Mucosa of rectum (tissue), 2 donors: Measurements from ENCODE around the gene MNAT1.
"Not testable (repeated sequence)": the region's sequence is repeated elsewhere in the genome, so short reads cannot be mapped to it uniquely, and the experiment has no call there.

ENCODE experiments used
- H3K27ac ChIP-seq, 2 donors: one replicate each; pipeline ENCODE4 v1.7.0; 2013; ENCODE audit warnings: inconsistent platforms in 2 of 2, low read depth in 2 of 2, low read length in 2 of 2
- H3K27me3 ChIP-seq, 2 donors: one replicate each; pipeline ENCODE4 v1.7.0; 2013; ENCODE audit warnings: low read length in 2 of 2; ENCODE audit not compliant: control insufficient read depth in 2 of 2, insufficient read depth in 2 of 2
- H3K36me3 ChIP-seq, 2 donors: one replicate each; pipeline ENCODE4 v1.7.0; 2013; ENCODE audit warnings: low read length in 2 of 2; ENCODE audit not compliant: control insufficient read depth in 2 of 2, insufficient read depth in 2 of 2
- H3K4me1 ChIP-seq, 2 donors: one replicate each; pipeline ENCODE4 v1.7.0; 2013; ENCODE audit warnings: low read length in 2 of 2, mild to moderate bottlenecking in 1 of 2; ENCODE audit not compliant: control insufficient read depth in 2 of 2, insufficient read depth in 2 of 2
- H3K4me3 ChIP-seq, 2 donors: one replicate each; pipeline ENCODE4 v1.7.0; 2013; ENCODE audit warnings: low read length in 2 of 2
- H3K9ac ChIP-seq, 2 donors: one replicate each; pipeline ENCODE4 v1.7.0; 2013; ENCODE audit warnings: low read length in 2 of 2, low read depth in 1 of 2, mild to moderate bottlenecking in 1 of 2
- H3K9me3 ChIP-seq, 2 donors: one replicate each; pipeline ENCODE4 v1.7.0; 2013; ENCODE audit warnings: low read length in 2 of 2; ENCODE audit not compliant: control insufficient read depth in 2 of 2
- donor health status: healthy.
- donor health status: Normal muscosa, but diverticular disease.

The MNAT1 gene

GRCh38 chr14:60771117-60771516 is 36.6 kb downstream of the MNAT1 start:
- no peaks in the 10 kb centered on the region for H3K27me3 ChIP-seq
- H3K4me3 ChIP-seq = no peak overlapping the region

GRCh38 chr14:60773558-60773957 is 39.0 kb downstream of the MNAT1 start:
- no peak overlapping the region for H3K4me3 ChIP-seq
- H3K27me3 ChIP-seq = no peaks in the 10 kb centered on the region
- no peaks in the 10 kb centered on the region for H3K36me3 ChIP-seq
- H3K9me3 ChIP-seq = no peaks in the 10 kb centered on the region
- H3K4me1 ChIP-seq = no peaks in the 10 kb centered on the region
- H3K9ac ChIP-seq = no peak overlapping the region
- no peak overlapping the region for H3K27ac ChIP-seq

More at GRCh38 chr14:60771117-60771516, 36.6 kb downstream of the MNAT1 start:
- Histone ChIP-seq H3K9me3 (no peaks in the 10 kb centered on the region), H3K4me1 (no peaks in the 10 kb centered on the region), H3K9ac (no peak overlapping the region), H3K27ac (no peak overlapping the region), H3K36me3 (no peaks in the 10 kb centered on the region)

- H3K36me3 ChIP-seq = no peaks in the 10 kb centered on the region
- H3K27me3 ChIP-seq = no peaks in the 10 kb centered on the region
- no peaks in the 10 kb centered on the region for H3K9me3 ChIP-seq
- H3K4me3 ChIP-seq = no peak overlapping the region
- no peaks in the 10 kb centered on the region for H3K4me1 ChIP-seq
- H3K27ac ChIP-seq = no peak overlapping the region
- H3K9ac ChIP-seq = no peak overlapping the region
Measured at GRCh38 chr14:60775296-60775695, 40.7 kb downstream of the MNAT1 start.

- Histone ChIP-seq H3K27ac (no peak overlapping the region), H3K9ac (no peak overlapping the region), H3K4me3 (no peak overlapping the region), H3K36me3 (no peaks in the 10 kb centered on the region), H3K9me3 (no peaks in the 10 kb centered on the region), H3K4me1 (no peaks in the 10 kb centered on the region), H3K27me3 (no peaks in the 10 kb centered on the region)
Measured at GRCh38 chr14:60777856-60778578, 43.5 kb downstream of the MNAT1 start.

GRCh38 chr14:60779745-60780514 is 45.4 kb downstream of the MNAT1 start:
- not testable (repeated sequence) for H3K4me1 ChIP-seq

GRCh38 chr14:60780558-60780957 is 46.0 kb downstream of the MNAT1 start:
- not testable (repeated sequence) for H3K36me3 ChIP-seq

More at GRCh38 chr14:60779745-60780514, 45.4 kb downstream of the MNAT1 start:
- H3K36me3 ChIP-seq, H3K27ac ChIP-seq, H3K9ac ChIP-seq, H3K9me3 ChIP-seq, H3K4me3 ChIP-seq, H3K27me3 ChIP-seq: not testable (repeated sequence)

GRCh38 chr14:60786905-60787304 is 52.3 kb downstream of the MNAT1 start:
- Histone ChIP-seq H3K4me3 (no peak overlapping the region), H3K27ac (no peak overlapping the region), H3K9ac (no peak overlapping the region), H3K36me3 (no peaks in the 10 kb centered on the region), H3K27me3 (no peaks in the 10 kb centered on the region), H3K9me3 (no peaks in the 10 kb centered on the region), H3K4me1 (no peaks in the 10 kb centered on the region)

More at GRCh38 chr14:60780558-60780957, 46.0 kb downstream of the MNAT1 start:
- H3K4me1 ChIP-seq, H3K4me3 ChIP-seq, H3K9me3 ChIP-seq, H3K27me3 ChIP-seq, H3K27ac ChIP-seq, H3K9ac ChIP-seq: not testable (repeated sequence)

- Histone ChIP-seq H3K4me1 (no peaks in the 10 kb centered on the region), H3K36me3 (no peaks in the 10 kb centered on the region), H3K9me3 (no peaks in the 10 kb centered on the region), H3K4me3 (no peak overlapping the region), H3K9ac (no peak overlapping the region), H3K27me3 (no peaks in the 10 kb centered on the region), H3K27ac (no peak overlapping the region)
Measured at GRCh38 chr14:60789656-60790055, 55.1 kb downstream of the MNAT1 start.

GRCh38 chr14:60790850-60791249 is 56.3 kb downstream of the MNAT1 start:
- Histone ChIP-seq H3K9ac (no peak overlapping the region), H3K4me3 (no peak overlapping the region), H3K36me3 (no peaks in the 10 kb centered on the region), H3K27me3 (no peaks in the 10 kb centered on the region), H3K27ac (no peak overlapping the region), H3K4me1 (no peaks in the 10 kb centered on the region), H3K9me3 (no peaks in the 10 kb centered on the region)

GRCh38 chr14:60796434-60796833 is 61.9 kb downstream of the MNAT1 start:
- Histone ChIP-seq H3K9ac (no peak overlapping the region), H3K27me3 (no peaks in the 10 kb centered on the region), H3K4me3 (no peak overlapping the region), H3K27ac (no peak overlapping the region), H3K9me3 (no peaks in the 10 kb centered on the region), H3K36me3 (no peaks in the 10 kb centered on the region), H3K4me1 (no peaks in the 10 kb centered on the region)
